GM12891 (cell line): ENCODE data around the gene XXYLT1.
"Not testable (repeated sequence)": the region's sequence is repeated elsewhere in the genome, so short reads cannot be mapped to it uniquely, and the experiment has no call there.

Source experiments
- DNase-seq: peaks from one replicate; pipeline ENCODE4 v3.0.0; 2011; ENCODE audit warnings: low spot score; ENCODE audit not compliant: insufficient read length
- FAIRE-seq: peaks from 2 replicates; lab custom pipeline; 2011; peaks lifted over from hg19 to GRCh38; lab: Jason Lieb, UNC
- PAX5 ChIP-seq: IDR thresholded peaks from 2 replicates; pipeline ENCODE4 v1.6.1; 2011; ENCODE audit warnings: low read length, moderate library complexity, mild to moderate bottlenecking; ENCODE audit not compliant: insufficient read depth, severe bottlenecking
- POLR2A ChIP-seq: IDR thresholded peaks from 2 replicates; pipeline ENCODE4 v1.6.1; 2011; ENCODE audit warnings: low read depth, low read length, control low read depth
- POLR2AphosphoS5 ChIP-seq: IDR thresholded peaks from 2 replicates; pipeline ENCODE4 v1.6.1; 2011; ENCODE audit warnings: low read depth, low read length, control low read depth
- POU2F2 ChIP-seq: IDR thresholded peaks from 2 replicates; pipeline ENCODE4 v1.6.1; 2011; ENCODE audit warnings: low read depth, mild to moderate bottlenecking, control low read depth, low read length, moderate library complexity
- SPI1 ChIP-seq: IDR thresholded peaks from 2 replicates; pipeline ENCODE4 v1.6.1; 2011; ENCODE audit warnings: low read depth, low read length, control low read depth
- TAF1 ChIP-seq: IDR thresholded peaks from 2 replicates; pipeline ENCODE4 v1.6.1; 2011; ENCODE audit warnings: low read depth, low read length, control low read depth

The XXYLT1 gene

DNA sequence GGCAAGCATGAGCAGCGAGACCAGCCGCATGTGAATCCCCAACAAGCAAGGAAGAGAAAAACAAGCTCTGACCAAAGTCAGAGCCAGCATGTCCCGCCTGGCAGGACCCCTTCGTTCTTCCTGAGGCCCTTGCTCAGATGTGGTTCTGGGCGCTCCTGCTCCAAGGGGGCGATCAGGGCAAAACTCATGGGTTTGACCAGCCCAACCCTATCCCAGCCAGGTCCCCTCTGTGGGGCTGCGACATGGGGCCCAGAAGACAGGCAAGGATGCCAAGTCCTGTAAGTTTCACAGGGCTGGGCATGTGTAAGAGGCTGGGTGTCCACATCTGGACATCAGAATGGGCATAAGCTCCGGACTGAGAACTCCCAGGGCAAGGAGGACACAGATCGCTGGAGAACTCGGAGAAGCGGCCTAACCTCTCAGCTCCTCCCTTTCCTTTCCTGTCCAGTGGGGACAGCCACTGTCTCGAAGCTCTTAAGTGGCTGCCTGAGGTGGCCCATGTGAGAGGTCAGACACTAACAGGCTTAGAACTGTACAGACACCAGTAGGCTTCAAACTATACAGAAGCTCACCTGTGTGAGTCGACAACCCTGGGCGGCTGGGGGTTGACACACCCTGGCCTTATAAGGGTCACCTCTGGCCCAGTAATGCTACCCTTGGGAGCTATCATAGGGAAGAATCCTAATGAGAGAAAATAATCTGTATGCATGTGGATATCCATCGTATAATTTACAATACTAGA, 48.9 kb downstream of the XXYLT1 start:
- TF ChIP-seq POLR2AphosphoS5: no peak
- no peak for TF ChIP-seq POLR2A
- no peak for TF ChIP-seq TAF1
- no peak for TF ChIP-seq POU2F2
- TF ChIP-seq SPI1: no peak
- TF ChIP-seq PAX5: no peak
- DNase-seq (no peak), FAIRE-seq (no peak)

DNA sequence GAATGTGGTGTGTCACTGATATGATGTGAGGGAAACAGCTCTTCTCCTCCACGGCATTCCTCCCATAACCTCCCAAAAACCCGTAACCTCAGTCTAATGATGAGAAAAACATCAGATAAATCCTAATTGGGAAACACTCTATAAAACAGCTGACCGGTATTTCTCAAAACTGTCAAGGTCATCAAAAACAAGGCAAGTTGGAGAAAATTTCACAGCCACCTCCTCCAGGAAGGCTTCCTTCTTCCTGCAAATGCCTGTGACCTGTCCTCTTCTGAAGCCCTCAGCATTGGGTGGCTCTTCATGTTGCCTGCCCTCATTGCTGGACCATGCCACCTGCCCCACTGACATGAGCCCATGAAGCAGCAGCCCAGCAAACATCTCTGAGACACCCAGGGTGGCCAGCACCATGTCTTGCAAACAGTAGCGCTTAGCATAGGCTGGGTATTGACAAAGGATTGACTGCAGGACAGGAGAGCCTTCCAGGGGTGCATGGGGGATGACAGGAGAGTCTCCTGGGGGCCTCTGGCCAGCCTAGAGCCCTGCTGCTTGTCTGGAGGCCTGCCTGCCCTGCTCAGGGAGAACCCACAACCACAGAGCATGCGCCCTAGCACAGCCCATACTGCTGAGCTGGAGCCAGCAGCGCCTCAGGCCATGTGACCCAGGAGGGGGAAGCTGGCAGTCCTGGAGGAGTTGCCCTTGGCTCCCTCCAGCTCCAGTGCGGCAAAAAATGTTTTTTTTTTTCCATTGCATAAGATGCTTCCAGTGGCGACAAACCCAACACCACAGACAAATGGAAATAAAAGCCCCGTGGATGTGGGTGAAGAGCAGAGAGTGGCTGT, 49.7 kb downstream of the XXYLT1 start:
- DNase-seq (no peak), FAIRE-seq (no peak)
- TF ChIP-seq PAX5: no peak
- TF ChIP-seq POLR2AphosphoS5: no peak
- TF ChIP-seq SPI1: no peak
- TF ChIP-seq POLR2A: no peak
- TF ChIP-seq TAF1: no peak
- TF ChIP-seq POU2F2: no peak

DNA sequence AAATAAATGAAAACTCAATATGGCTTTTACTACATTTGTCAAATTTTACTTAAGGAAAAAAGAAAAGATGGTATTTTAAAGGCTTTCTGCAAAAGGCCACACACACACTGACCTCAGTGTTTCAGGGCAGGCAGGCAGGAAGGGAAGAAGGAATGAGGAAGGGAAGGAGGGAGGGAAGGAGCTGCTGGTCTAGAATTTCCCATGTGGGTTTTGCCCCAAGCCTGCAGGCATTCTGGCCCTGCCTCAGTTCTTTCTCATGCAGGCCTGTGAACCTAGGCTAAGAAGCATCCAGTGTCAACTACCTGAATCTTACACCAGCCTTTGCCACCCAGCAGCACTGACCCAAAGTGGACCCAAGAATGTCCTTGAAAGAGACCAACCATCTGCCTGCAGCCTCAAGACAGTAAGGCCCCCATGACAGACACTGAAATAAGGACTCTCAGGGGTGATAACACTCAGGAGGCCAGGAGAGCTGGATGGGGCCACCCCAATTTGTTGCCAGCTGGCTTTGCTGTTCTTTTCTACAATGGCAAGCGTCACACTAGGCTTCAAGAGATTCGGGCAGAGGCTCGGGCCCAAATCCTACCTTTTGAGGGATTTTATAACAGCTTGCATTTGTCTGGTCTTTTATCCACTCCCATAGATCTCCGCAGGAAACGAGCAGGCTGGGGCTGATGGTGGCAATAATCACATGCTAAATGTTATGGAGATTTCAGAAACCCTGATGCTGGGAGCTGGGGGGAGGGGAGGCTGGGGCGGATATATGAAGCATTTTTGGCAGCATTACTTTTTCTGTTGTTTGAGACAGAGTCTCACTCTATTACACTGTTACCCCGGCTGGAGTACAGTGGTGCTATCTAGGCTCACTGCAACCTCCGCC, 51.4 kb downstream of the XXYLT1 start:
- no peak for DNase-seq

DNA sequence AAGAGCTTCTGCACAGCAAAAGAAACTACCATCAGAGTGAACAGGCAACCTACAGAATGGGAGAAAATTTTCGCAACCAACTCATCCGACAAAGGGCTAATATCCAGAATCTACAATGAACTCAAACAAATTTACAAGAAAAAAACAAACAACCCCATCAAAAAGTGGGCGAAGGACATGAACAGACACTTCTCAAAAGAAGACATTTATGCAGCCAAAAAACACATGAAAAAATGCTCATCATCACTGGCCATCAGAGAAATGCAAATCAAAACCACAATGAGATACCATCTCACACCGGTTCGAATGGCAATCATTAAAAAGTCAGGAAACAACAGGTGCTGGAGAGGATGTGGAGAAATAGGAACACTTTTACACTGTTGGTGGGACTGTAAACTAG, 52.6 kb downstream of the XXYLT1 start:
- not testable (repeated sequence) for DNase-seq, FAIRE-seq

More for the DNA sequence above, 51.4 kb downstream of the XXYLT1 start:
- TF ChIP-seq POLR2AphosphoS5 (no peak), SPI1 (no peak), PAX5 (no peak), POU2F2 (no peak), POLR2A (no peak), TAF1 (no peak)
- FAIRE-seq: no peak

DNA sequence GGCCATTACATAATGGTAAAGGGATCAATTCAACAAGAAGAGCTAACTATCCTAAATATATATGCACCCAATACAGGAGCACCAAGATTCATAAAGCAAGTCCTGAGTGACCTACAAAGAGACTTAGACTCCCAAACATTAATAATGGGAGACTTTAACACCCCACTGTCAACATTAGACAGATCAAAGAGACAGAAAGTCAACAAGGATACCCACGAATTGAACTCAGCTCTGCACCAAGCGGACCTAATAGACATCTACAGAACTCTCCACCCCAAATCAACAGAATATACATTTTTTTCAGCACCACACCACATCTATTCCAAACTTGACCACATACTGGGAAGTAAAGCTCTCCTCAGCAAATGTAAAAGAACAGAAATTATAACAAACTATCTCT, 55.4 kb downstream of the XXYLT1 start:
- not testable (repeated sequence) for DNase-seq, FAIRE-seq

DNA sequence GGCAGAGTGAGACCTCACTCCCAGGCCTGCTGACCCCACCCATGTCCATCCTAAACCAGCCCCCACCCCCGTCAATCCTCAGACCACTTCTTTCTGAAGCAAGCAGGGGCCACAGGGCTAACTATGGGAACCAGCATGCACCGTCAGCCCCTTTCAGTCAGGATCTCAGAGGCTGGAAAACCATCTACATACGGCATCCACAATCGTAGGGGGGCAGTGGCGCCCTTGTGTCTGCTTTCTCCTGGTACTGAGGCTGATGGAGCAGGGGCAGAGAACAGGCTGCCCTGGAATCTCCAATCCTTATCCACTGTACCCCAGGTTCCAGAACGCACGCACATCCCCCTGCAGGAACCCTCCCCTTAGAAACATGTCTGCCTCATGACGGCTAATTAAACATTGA, 56.6 kb downstream of the XXYLT1 start:
- FAIRE-seq: no peak
- DNase-seq: no peak
- no peak for TF ChIP-seq POLR2A
- no peak for TF ChIP-seq PAX5
- TF ChIP-seq POU2F2: no peak
- no peak for TF ChIP-seq SPI1
- no peak for TF ChIP-seq POLR2AphosphoS5
- TF ChIP-seq TAF1: no peak

DNA sequence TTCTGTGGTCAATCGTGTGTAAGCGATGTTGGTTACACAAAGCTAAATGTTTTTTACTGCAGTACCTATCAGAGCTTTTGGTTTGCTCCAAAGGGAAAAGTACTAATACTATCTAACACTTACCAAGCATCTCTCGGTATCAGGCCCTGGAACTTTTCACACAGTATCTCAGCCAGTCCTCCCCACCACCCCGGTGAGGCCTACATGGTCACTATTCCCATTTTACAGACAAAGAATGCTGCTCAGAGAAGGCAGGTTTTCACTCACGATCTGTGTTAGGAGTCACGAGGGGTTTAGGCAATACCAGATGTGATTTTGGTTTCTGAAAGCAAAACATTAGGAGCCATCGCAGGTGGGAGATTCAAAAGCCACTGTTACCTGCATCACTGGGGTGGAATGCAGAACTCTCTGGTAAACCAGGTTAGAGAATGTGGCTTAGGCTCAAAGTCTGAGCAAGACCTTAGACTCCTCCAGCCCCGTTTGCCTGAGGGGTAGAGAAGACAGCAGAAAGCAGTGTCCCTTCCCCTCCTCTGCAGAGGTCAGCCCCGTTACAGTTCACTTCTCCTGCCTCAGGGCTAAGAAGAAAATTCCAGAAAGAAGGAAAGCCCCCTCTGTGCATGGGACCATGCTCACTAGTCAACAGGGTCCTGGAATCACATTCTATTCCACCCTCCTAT, 57.2 kb downstream of the XXYLT1 start:
- TF ChIP-seq POLR2A (no peak), TAF1 (no peak), SPI1 (no peak), POLR2AphosphoS5 (no peak), POU2F2 (no peak), PAX5 (no peak)
- FAIRE-seq (no peak), DNase-seq (no peak)

DNA sequence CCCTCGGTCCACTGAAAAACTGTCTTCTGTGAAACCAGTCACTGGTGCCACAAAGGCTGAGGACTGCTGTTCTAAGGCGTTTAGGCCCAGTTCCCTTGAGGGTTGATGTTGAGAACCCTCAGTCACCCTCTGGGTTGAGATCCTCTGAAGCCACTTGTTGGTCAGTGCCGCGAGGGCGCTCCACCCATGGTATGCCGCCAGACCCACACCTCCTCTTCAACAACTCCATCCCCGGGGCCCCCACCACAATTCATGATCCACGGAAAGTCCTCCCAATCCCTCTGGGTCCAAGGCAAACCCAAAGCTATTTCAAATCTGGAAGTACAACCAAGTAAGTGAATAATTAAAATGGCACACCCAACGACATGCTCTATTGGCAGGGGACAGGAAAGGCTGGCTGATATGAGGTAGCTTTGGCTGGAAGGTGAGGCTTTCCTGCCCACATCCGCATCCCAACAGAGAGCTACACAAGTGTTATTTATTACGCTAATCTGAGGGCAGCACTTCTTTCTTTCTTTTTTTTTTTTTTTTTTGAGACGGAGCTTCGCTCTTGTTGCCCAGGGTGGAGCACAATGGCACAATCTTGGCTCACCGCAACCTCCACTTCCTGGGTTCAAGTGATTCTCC, 58.1 kb downstream of the XXYLT1 start:
- TF ChIP-seq SPI1 (no peak), POU2F2 (no peak), TAF1 (no peak), POLR2A (no peak), POLR2AphosphoS5 (no peak), PAX5 (no peak)
- no peak for FAIRE-seq
- no peak for DNase-seq

DNA sequence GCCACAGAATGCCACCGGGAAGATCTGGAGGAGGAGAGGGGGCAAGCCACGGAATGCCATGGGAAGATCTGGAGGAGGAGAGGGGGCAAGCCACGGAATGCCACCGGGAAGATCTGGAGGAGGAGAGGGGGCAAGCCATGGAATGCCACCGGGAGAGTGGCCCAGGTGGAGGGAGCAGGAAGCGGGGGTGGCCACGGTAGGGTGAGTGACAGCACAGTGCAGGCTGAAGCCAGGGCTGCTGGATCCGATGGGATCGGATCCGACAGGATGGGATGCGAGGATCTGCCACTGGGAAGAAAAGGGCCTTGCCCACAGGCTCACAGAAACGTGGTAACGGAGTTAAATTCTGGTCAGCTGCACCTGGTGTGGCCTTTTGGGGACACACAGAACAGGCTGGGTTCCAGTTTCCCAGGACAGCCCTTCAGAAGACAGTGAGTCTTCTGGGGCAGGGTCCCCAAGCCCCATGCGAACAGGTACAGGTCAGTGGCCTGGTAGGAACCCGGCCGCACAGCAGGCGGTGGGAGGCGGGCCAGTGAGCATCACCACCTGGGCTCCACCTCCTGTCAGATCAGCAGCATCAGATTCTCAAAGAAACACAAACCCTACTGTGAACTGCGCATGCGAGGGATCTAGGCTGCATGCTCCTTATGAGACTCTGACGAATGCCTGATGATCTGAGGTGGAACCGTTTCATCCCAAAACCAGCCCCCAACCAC, 58.8 kb downstream of the XXYLT1 start:
- no peak for DNase-seq
- no peak for FAIRE-seq
- TF ChIP-seq POLR2A: no peak
- no peak for TF ChIP-seq PAX5
- TF ChIP-seq SPI1: no peak
- no peak for TF ChIP-seq POU2F2
- TF ChIP-seq POLR2AphosphoS5: no peak
- TF ChIP-seq TAF1: no peak
